GM21360 (cell line): ENCODE results near the gene ZNF888.
"Not testable (repeated sequence)": the region's sequence is repeated elsewhere in the genome, so short reads cannot be mapped to it uniquely, and the experiment has no call there.

Experiments used
- ATAC-seq: cut with Tn5 transposase; IDR thresholded peaks from one replicate; pipeline ENCODE4 v1.9.1; 2021; ENCODE audit warnings: mild to moderate bottlenecking, moderate library complexity; ENCODE audit not compliant: unreplicated experiment

ZNF888 gene

DNA sequence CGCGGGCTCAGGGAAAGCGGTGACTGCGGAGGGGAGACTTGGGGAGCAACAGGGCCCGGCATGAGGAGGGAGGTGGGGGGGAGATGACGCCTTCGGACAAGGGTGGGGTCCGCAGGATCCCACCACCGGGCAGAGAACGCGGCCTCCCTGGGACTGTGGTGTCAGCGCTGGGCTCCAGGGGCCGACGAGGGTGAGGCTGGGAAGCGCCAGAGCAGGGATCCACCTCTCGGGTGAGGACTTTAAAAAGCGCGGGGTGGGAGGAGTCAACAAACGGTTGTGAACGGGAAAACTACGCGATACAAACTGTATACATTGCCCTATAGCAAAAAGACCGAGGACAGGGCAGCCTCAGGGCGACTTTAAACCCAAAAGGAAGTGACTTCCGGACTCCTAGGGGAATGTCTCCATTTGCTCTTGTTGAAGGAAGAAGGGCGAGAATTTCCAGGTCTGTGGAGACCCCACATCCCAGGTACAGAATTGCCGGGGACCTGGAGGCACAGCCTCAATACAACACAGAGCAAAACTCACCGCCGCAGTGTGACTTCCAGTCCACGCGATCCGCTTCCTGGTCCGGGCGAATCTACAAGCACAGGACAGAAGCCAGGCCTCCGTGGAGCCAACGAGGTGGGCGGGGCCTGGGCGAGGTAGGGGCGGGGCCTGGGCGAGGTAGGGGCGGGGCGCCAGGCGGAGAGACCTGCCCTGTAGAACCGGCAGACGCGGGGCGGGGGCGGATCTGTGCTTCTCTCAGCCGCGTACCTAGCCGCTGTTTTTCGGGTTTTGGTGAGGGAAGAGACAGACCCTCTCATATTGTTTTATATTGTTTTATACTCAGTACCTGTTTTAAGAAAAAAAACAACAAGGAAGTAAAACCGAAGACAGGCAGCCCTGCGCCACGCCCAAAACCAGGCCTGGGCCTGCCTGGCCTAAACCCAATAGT lies at the start of gene ZNF888:
ZNF888 (minus strand) TSS at position 588 of the 937 bp plus-strand sequence. CDS start 5,555 bp downstream, outside the sequence.
- peak; percentile 83 for ATAC-seq

DNA sequence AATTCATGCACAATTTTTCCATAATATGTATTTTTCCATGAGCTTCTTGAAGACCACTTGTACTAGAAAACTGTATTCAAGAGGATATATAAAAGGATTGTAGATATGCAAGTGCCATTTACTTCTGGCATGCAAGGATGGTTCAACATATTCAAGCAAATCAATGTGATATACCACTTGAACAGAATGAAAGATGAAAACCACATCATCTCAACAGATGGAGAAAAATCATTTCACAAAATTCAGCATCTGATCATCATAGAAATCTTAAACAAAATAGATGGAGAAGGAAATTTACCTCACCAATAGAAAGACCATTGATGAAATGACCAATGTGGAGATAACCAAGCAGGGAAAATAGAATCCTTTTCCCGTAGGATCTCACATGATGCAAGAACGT lies 44.5 kb upstream of the ZNF888 start:
- ATAC-seq, result no peak

DNA sequence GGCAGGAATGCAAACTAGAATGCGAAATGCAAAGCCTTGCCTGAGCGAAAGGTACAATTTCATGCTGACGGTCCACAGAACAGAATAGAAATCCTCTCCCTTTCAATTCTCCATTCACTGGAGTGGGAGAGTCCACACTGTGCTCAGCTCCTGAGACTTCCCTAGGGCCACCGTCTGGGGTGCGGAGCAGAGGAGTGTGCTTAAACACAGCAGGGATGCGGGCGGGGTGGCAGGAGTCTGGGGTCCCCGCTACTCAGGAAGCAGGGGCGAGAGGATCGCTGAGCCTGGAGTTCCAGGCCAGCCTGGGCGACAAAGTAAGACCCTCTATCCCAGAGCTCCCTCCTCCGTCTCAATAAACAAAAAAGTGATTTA lies 40.0 kb upstream of the ZNF888 start:
- ATAC-seq, result peak; percentile 17

DNA sequence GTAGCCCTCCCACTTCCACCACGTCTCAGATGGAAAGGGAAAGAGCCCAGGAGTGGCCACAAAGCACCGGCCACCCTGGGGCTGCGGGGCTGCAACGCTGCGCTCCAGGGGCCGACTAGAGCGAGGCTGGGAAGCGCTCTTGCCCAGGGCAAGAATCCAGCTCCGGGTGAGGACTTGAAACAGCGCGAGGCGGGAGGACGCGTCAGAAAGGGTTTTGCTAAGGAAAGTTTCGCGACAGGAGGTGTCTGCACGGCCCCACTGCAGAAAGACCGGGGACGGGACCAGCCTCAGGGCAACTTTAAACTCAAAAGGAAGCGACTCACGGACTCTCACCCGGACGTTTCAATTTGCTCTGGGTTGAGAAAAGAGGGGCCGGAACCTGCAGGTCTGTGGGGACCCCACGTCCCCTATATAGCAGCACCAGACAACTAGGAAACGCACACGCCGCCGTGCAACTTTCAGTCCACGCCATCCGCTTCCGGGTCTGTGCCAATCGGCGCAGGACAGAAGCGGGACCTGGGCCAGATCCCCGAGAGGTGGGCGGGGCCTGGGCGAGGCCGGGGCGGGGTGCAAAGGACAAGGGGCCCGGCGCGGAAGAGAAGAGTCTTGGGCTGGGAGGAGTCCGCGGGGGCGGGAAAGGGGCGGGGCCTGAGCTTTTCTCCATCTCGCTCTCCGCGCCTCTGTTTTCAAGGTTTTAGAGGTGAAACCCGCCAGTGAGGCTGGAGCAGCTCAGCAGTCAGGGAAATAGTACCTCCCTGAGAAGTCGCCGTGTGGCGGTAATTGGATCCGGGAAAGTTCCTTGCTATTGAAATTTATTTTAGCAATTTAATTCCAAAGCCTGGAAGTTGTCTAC lies 39.4 kb upstream of the ZNF888 start, which contains the start of gene ZNF816:
ZNF816 (minus strand) TSS at position 488 of the 853 bp plus-strand sequence. CDS start 6,792 bp downstream, outside the sequence.
- ATAC-seq, result peak; percentile 93

DNA sequence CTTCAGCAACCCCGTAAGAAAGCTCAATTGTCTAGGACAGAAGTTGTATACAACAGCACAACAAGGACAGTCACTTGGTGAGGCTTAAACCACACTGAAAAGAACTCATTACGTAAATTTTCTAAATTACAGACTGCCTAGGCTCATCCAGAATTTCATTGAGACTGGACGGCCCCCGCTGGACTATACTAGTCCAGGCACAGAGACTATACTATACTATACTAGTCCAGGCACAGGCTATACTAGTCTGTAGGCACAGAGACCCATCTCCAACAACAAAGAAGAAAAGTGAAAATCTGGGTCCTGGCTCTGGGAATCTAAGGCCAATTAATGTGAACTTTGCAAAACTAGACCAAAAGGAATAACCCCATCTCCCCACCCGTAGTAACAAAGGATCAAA lies 38.8 kb upstream of the ZNF888 start:
- no peak for ATAC-seq

DNA sequence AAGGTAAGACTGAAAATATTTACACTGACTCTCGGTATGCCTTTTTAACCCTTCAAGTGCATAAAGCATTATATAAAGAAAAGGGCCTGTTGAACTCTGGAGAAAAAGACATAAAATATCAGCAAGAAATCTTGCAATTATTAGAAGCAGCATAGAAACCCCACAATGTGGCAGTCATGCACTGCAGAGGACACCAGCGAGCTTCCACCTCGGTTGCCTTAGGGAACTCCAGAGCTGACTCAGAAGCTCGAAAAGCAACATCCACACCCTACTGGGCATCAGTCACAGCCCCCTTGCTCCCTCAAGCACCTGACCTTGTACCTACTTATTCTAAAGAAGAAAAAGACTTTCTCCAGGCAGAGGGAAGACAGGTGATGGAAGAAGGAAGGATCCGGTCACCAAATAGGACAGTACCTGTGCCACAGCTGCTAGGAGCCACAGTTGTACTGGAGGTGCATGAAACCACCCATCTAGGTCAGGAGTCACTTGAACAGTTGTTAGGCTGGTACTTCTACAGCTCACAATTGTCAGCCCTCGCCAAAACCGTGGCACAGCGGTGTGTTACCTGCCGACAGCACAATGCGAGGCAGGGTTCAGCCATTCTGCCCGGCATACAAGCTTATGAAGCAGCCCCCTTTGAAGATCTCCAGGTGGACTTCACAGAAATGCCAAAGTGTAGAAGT lies 36.5 kb upstream of the ZNF888 start:
- ATAC-seq, result no peak

DNA sequence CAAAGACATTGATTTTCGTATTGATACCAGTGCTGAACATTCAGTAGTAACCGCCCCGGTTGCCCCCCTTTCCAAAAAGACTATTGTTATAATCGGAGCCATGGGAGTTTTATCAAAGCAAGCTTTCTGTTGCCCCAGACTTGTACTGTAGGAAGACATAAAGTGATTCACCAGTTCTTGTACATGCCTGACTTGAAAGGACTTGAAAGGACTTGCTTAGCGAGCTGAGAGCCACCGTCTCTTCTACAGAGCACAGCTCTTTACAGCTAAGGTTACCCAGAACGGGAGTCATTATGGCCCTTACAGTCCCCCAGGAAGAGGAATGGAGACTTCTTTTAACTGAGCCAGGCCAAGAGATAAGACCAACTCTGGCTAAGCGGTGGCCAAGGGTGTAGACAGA lies 34.4 kb upstream of the ZNF888 start:
- no peak for ATAC-seq

DNA sequence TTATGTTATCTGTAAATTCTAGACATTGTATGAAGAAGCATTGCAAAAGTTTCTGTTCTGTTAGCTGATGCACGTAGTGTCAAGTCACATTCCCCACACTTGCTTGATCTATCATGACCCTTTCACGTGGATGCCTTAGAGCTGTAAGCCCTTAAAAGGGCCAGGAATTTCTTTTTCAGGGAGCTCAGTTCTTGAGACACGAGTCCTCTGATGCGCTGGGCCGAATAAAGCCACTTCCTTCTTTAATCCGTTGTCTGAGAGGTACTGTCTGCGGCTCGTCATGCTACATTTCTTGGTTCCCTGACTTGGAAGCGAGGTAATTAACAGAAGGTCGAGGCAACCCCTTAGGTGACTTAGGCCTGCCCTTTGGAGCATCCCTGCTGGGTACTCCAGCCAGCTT lies 33.7 kb upstream of the ZNF888 start:
- ATAC-seq, result no peak

DNA sequence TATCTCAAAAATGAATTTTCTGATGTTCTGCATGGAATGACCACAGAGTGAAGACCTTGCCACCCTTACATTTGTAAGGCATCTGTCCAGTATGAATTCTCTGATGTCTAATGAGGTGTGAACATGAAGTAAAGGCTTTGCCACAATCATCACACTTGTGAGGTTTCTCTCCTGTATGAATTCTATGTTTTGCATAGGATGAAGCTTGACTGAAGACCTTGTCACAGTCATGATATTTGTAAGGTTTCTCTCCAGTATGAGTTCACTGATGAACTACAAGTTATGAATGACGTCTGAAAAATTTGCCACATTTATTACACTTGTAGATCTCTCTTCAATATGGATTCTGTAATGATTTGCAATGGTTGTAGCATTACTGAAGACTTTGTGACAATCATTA lies 26.2 kb upstream of the ZNF888 start:
- no peak for ATAC-seq

DNA sequence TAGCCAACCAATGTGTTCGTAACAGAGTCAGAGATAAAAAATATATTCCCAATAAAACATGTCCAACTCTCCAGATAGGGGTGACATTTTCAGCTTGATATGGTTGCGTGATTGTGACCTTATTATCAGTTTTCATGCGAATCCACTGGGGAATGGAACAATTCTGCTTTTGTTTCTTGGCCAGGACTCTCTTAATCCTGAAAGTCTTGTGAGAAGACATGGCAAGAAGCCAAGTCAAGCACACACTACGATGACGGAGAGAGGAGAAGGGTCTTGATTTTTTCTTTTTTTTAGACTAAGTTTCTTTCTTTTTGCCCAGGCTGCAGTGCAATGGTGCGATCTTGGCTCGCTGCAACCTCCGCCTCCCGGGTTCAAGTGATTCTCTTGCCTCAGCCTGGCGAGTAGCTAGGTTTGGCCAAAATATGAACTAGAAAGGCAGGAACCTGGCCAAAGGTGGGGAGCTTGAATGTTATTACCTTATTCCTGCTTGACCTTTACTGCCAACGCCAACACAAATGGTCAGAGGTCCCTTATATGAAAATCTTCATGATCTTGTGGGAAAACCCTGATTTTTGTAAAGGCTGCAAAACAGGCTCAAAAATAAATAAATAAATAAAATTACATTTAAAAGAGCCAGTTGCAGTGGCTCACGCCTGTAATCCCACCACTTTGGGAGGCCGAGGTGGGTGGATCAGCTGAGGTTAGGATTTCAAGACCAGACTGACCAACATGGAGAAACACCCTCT lies 25.0 kb upstream of the ZNF888 start:
- ATAC-seq, result no peak

DNA sequence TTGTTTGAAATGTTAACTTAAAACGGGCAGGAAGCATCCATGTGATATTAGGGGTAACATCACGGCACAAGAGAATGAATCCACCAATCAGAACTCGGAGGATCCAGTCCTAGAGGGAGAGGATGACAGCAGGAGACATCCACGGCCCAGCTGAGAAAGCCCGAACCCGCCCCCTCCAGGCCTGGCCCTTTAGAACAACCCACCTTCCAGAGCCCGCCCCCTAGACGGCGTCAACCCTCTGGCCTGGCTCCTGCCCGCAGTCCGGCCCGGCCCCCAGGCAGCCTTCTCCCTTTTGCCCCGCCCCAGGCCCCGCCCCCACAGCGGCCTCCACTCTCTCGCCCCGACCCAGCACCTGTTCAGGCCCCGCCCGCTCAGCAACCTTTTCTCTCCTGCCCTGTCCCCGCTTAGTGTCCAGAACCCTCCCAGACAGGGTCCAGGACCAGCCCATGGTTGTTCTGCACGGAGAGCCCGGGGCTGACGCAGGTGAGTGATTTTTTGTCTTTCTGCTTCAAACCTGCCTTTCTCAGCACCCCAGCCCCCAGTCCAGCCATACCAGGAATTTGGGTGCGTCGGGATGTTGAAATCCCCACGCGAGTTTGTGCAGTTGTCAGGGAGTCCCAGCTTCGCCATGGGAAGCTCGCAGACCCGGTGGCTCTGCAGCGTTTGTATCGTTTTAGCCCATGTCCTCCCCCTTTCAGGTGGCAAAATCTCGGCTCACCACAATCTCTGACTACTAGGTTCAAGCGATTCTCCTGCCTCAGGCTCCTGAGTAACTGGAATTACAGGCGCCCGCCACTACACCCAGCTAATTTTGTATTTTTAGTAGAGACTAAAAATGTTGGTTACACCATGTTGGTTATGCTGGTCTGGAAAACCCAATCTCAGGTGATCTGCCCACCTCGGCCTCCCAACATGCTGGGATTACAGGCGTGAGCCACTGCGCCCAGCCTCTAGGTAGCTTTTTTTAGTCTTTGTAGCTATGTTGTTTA lies 23.4 kb upstream of the ZNF888 start:
- no peak for ATAC-seq

DNA sequence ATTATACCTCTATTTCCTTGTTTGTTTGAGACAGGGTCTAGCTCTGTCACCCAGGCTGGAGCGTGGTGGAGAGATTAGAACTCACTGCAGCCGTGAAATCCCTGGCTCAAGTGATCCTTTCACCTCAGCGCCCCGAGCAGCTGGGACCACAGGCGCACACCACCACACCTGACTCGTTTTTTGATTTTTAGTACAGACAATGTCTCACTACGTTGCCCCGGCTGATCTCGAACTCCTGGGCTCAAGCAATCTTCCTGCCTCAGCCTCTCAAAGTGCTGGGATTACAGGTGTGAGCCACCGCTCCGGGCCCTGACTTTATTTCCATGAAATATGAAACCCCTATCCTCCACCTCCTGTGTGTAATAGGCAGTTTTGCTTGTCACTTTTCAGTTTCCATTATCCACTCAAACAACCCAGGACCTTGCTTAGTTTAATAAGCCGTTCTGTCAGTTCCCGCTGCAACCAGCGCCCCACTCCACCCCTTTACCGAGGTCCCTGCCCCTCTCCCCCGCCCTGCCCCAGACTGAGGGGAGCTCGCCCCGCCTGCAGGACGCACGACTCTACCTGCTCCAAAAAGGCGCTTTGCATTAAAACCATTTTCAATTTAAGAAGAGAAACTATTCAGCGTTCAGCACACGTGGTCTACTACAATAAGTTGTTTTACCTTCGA lies 22.6 kb upstream of the ZNF888 start:
- ATAC-seq, result no peak

DNA sequence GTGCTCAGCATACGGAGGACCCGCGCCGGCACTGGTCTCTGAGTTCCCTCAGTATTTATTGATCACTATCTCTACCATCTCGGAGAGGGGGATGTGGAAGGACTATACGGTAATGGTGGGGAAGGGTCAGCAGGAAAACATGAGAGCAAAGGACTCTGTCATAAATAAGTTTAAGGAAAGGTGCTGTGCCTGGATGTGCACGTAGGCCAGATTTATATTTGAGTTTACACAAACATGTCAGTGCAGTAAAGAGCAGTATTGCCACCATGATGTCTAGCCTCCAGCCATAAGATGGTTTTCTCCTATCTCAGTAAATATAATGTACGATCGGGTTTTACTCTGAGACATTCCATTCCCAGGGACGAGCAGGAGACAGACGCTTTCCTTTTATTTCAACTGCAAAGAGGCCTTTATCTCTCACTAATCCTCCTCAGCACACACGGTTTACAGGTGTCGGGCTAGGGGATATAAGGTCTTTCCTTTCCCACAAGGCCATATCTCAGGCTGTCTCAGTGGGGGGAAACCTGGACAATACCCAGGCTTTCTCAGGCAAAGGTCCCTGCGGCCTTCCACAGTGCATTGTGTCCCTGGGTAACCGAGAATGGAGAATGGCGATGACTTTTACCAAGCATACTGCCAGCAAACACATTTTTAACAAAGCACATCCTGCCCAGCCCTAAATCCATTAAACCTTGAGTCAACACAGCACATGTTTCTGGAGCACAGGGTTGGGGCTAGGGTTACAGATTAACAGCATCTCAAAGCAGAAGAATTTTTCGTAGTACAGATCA lies 21.7 kb upstream of the ZNF888 start:
- not testable (repeated sequence) for ATAC-seq

DNA sequence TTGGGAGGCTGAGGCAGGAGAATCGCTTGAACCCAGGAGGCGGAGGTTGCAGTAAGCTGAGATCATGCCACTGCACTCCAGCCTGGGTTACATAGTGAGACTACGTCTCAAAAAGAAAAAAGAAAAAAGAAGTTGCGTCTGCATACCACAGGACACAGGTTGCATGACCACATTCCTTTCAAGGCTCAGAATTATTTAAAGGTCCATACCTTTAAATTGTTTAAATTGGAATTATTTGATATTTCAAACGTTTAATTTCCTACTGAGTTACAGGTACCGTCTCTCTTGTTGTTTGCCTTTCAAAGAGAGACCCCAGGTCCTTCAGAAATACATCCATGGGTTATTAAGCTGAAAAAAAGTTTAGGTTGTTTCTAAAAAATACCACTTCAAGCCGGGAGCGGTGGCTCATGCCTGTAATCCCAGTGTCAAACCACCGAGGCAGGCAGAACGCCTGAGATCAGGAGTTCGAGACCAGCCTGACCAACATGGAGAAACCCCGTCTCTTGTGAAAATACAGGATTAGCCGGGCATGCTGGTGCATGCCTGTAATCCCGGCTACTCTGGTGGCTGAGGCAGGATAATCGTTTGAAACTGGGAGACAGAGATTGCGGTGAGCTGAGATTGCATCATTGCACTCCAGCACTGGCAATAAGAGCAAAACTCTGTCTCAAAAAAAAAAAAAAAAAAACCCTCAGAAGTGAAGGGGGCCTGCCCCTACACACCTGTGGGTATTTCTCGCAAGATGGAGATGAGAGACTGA lies 20.8 kb upstream of the ZNF888 start:
- ATAC-seq, result no peak

DNA sequence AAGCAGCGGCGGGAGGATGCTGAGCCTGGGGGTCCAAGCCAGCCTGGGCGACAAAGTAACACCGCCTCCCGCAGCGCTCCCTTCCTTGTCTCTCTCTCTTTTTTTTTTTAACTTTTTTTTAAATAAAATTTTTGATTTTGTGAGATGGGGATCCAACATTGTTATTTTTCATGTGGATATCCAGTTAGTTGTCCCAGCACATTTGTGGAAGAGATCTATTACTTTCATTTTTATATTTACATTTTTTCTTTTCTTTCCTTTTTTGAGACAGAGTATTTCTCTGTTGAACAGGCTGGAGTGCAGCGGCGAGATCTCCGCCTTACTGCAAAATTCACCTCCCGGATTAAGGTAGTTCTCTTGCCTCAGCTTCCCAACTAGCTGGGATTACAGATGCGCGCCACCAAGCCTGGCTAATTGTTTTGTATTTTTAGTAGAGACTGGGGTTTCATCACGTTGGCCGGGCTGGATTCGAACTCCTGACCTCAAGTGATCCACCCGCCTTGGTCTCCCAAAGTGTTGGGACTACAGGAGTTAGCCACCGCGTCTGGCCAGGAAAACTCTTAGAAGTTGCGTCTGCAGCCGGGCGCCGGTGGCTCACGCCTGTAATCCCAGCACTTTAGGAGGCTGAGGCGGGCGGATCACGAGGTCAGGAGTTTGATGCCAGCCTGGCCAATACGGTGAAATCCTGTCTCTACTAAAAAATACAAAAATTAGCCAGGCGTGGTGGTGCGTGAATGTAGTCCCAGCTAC lies 20.1 kb upstream of the ZNF888 start:
- ATAC-seq, result no peak

DNA sequence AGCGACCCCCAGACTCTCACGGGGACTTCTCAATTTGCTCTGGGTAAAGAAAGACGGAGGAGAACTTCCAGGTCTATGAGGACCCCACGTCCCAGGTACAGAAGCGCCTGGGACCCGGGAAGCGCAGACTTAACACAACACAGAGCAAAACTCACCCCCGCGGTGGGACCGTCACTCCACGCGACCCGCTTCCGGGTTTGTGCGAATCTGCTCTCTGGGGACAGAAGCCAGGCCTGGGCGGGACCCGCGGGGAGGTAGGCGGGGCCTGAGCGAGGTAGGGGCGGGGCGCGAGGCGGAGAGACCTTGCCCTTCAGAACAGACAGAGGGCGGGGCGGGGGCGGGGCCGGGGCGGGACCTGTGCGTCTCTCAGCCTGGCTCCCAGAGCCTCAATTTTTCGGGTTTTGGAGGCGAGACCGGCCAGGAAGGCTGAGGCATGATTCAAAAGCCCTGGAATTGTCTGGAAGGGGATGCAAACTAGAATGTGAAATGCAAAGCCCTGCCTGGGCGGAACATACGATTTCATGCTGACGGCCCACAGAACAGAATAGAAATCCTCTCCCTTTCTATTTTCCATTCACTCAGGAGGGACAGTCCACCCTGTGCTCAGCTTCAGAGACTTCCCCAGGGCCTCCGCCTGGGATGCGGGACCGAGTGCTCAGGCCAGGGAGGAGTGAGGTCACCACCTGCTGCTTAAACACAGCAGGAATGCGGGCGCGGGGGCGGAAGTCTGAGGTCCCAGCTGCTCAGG lies 19.3 kb upstream of the ZNF888 start:
- peak; percentile 91 for ATAC-seq
